GM12872 (cell line): Measurements from ENCODE around the gene DENND2C.

Source experiments
- CTCF ChIP-seq: IDR thresholded peaks from 3 replicates; pipeline ENCODE4 v1.5.1; 2011; ENCODE audit warnings: low read depth, mild to moderate bottlenecking, low read length, moderate library complexity; ENCODE audit not compliant: insufficient read depth

The DENND2C gene

GRCh38 chr1:114694540-114695310 is 24.9 kb upstream of the DENND2C start:
- TF ChIP-seq CTCF, result no peak

GRCh38 chr1:114692947-114693346 is 23.1 kb upstream of the DENND2C start:
- TF ChIP-seq CTCF, result no peak

DNA sequence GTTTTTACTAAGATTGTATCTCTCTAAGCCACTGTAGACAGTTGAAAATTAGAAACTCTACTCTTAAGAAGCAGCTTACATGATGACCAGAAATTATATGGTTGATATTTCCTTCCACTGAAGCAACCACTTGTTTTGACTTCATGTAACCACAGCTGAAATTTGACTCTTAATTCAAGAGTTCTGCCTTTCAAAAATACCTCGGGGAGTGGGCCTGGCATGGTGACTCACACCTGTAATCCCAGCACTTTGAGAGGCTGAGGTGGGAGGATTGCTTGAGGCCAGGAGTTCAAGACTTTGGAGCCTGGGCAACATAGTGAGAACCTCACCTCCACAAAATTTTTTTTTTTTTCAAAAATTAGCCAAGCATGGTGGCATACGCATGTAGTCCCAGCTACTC is 21.2 kb upstream of the DENND2C start:
- no peak for TF ChIP-seq CTCF

DNA sequence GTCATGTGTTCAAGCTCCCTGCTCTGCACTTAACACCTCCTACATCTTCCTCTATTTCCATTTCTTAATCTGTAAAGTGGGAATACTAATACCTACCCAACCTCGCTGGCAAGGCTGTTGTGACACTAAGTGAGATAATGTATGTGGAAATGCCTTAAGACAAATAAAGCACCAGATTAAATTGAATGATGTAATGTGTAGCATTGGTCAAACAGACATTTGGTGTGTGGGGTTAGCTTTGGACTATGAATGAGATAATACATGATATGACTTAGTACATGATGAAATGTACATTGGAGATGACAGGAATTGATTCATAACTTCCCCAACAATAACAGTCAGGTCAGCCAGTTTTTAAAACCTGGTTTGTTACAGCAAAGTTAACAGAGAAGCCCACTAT is 20.3 kb upstream of the DENND2C start:
- no peak for TF ChIP-seq CTCF

- TF ChIP-seq CTCF, result no peak
These were observed 18.7 kb upstream of the DENND2C start for GRCh38 chr1:114688526-114688925.

DNA sequence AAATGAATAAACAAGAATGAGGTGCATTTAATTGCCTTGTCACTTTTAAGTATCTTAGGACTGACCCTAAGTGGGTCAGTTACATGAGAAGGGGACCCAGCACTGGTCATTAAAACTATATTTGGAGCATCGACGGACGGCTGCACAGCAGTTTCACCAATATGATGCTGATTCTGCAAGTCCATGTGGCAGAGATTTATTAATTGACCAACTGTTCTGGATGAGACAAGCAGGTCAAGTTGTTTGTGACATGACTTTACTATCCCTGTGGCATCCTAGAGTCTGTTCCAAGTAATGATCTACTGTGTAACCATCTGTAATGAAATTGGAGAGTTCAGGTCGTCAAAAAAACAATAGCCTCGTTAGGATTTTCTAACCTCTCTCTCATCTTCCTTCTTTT is 16.0 kb upstream of the DENND2C start:
- TF ChIP-seq CTCF, result no peak

- no peak for TF ChIP-seq CTCF
These were observed 7.8 kb upstream of the DENND2C start for GRCh38 chr1:114677691-114678090.
